Measurements from ENCODE around the gene CINP.
"Not testable (repeated sequence)": the region's sequence is repeated elsewhere in the genome, so short reads cannot be mapped to it uniquely, and the experiment has no call there.

Gene CINP

GRCh38 chr14:102352213-102352612 is 10.5 kb downstream of the CINP start:
- DNase-seq: no peak

- not testable (repeated sequence) for DNase-seq
Measured at GRCh38 chr14:102351593-102351992, 11.1 kb downstream of the CINP start.

- DNase-seq: no peak
Measured at GRCh38 chr14:102351023-102351422, 11.7 kb downstream of the CINP start.

GRCh38 chr14:102348376-102348775 is 14.3 kb downstream of the CINP start:
- DNase-seq: no peak

- DNase-seq: no peak
Measured at GRCh38 chr14:102346645-102347044, 16.0 kb downstream of the CINP start.

GRCh38 chr14:102345232-102345631 is 17.5 kb downstream of the CINP start:
- no peak for DNase-seq

- DNase-seq: no peak
Measured at GRCh38 chr14:102344485-102344884, 18.2 kb downstream of the CINP start.

- DNase-seq: no peak
Measured at GRCh38 chr14:102344084-102344483, 18.6 kb downstream of the CINP start.

GRCh38 chr14:102342238-102342637 is 20.5 kb downstream of the CINP start:
- no peak for DNase-seq

- no peak for DNase-seq
Measured at GRCh38 chr14:102341566-102341965, 21.1 kb downstream of the CINP start.

GRCh38 chr14:102338724-102339123 is 24.0 kb downstream of the CINP start:
- no peak for DNase-seq

- no peak for DNase-seq
Measured at GRCh38 chr14:102335163-102335562, 27.5 kb downstream of the CINP start.

GRCh38 chr14:102333795-102334705 is 28.6 kb downstream of the CINP start:
- DNase-seq: no peak

- no peak for DNase-seq
Measured at GRCh38 chr14:102333390-102333789, 29.3 kb downstream of the CINP start.

GRCh38 chr14:102330806-102331205 is 31.9 kb downstream of the CINP start:
- DNase-seq: no peak

- not testable (repeated sequence) for DNase-seq
Measured at GRCh38 chr14:102329381-102329780, 33.3 kb downstream of the CINP start.

- no peak for DNase-seq
Measured at GRCh38 chr14:102326583-102326982, 36.1 kb downstream of the CINP start.

GRCh38 chr14:102325791-102326345 is 36.8 kb downstream of the CINP start:
- DNase-seq: no peak

- no peak for DNase-seq
Measured at GRCh38 chr14:102323102-102323501, 39.6 kb downstream of the CINP start.

- no peak for DNase-seq
Measured at GRCh38 chr14:102321456-102322422, 41.0 kb downstream of the CINP start.

- no peak for DNase-seq
Measured at GRCh38 chr14:102320671-102321455, 41.8 kb downstream of the CINP start.

GRCh38 chr14:102320033-102320660 is 42.5 kb downstream of the CINP start:
- DNase-seq: peak; percentile 27

Data from activated T-cell treated with anti-CD3 and anti-CD28 coated beads for 4 hours (primary cell).